Dedifferentiated amniotic fluid mesenchymal stem cell (primary cell): ENCODE measurements around the gene FAM53A.
A peak's percentile ranks its signal among the peaks of the same experiment; 100 is the strongest.

Experiments used
- DNase-seq: peaks from one replicate; pipeline ENCODE4 v3.0.0-alpha.2; 2016; ENCODE audit errors: extremely low spot score

Gene FAM53A

DNA sequence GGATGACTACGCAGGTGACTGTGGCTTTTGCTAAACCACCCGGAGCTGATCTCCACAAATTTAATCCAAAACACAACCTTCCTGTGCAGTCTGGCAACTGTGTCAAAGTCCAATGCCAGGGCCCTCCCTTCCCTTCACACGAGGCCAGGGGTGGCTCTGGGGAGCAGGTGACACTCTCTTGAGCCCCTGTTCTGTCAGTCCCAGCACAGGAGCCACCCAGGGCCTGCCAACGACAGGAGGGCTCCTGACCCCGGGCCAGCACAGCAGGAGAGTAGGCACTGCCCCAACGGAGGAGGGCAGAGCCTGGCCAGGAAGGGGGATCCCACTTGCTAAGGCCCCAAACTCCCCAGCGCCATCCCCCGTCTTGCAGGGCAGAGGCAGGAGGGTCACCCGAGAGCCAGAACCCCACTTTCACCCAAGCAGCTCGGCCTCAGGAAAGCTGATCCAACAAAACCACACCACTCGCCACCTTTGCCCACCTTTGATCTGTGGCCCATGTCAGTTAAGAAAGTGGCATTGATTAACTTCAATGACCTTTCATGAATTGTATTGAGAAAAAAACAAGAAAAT lies 44.7 kb downstream of the FAM53A start:
- no peak for DNase-seq

DNA sequence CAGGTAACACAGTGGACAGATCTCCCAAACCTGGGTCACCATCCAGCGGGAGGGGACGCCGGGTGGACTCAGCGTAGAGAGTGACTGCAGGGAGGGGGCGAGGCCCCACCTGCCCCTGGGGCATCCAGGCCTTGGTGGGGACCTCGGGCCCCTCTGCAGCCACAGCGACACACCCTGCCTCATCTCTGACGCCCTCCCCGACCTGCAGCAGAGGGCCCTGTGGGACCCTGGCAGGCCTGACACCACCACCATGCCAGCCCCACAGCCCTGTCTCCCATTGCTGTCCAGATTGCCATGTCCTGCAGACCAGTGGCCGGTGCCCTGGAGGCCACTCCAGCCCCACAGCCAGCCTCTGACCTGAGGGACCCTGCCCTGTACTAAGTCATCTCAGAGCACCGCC lies 45.2 kb downstream of the FAM53A start:
- no peak for DNase-seq

DNA sequence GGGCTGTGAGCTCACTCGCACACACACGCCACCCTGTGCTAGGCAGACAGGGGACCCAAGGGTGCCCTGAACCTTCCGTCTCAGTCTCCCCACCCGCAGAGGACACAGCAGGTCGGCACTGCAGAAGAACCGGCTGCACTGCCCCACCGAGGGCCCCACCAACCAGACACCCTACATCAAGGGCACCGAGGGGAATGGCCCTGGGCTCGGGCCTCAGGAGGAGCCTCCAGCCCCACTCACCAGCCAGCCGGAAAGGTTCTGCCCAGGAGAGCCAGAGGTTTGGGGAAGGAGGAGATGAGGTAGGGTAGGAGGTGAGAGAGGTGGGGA lies 45.9 kb downstream of the FAM53A start:
- DNase-seq: no peak

DNA sequence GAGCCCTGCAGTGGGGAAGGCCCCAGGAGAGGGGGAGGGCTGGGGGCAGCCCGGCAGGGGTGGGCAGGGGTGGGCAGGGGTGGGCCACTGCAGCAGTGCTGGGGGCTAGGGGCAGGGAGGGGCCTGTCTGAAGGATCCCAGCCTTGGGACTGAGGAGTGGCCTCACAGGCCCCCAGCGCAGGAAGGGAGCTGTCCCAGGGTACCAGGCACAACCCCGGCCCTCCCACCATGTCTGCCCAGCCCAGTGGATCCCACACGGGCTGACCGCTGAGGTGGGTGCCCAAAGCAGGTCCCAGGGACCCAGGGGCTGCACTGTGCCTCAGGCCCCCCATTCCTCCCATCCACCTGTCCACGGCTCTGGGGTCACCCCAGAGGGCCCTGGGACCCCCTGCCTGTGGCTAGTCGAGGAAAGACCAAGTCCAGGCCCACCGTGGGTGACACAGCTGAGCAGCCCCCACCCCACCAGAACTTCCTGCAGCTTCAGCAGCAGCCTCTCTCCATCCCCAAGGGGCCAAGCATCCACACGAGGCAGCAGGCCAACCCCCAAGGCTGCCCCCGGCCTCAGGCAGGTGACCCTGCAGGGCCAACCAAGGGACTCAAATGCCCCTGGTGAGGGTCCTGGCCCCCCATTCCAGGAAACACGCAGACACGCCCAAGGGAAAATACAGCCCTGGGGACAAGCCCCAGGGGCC lies 46.4 kb downstream of the FAM53A start:
- no peak for DNase-seq

DNA sequence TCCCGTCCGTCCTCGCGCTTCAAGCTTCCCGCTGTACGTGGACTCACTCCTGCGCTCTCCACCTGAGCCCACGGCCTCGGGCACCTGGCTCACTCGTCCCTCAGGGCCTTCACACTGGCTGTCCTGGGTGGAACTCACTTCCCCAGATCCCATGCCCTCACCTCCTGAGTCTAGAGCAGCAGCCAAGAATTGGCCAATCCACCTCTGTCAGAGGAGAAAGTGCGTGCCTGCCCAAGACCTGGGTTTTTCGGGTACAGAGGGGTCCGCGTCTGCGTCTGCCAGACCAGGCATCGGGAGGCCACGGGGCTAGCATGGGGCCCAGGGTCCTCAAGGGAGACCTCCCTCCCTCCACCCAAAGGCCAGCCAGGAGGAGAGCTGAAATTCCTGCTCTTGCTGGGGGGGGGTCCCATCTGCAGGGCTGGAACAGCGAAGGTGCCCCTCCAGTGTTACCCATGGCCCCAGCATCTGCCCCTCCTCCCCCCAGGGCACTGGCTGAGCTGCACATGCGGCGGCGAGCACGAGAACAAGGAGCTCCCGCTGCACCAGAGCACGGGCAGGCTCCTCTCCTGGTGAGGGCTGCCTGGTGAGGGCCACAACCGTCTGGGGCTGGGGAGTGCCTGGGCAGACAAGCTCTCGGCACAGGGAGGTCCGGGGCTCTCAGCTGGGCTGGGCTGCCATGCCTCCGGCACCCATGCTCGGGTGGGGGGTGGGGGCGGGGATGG lies 47.5 kb downstream of the FAM53A start:
- DNase-seq: no peak

DNA sequence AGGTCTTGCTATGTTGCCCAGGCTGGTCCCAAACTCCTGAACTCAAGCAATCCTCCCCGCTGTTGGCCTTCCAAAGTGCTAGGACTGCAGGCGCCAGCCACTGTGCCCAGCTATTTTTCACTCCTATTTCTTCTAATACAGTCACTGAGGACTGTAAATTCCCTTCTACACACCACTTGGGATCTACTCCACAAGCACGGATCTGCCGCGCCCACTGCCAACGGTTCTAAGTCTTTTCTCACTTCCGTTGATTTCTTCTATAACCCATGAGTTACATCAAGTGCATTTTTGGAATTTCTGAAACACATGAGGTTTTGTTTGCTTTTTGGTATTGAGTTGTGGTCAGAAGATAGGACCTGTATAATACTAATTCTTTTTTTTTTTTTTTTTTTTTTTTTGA lies 48.6 kb downstream of the FAM53A start:
- DNase-seq: no peak

DNA sequence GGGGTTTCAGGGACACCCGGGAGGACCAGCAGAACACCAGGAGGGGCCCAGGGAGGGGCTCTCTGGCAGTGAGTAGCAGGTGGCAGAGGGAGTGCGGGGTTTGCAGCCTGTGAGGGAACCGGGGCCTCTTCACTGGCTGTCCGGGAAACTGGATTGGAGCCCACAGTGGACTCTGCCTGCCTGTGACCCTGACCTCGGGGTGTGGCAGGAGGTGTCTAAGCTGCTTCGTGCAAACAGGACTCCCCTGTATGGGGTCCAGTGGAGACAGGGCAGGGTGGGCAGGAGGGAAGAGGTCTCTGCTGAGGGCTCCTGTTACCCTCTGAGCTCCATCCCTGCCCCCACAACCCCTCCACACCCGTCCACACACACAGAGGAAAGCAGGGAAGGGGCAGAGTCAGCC lies 50.1 kb downstream of the FAM53A start:
- no peak for DNase-seq

DNA sequence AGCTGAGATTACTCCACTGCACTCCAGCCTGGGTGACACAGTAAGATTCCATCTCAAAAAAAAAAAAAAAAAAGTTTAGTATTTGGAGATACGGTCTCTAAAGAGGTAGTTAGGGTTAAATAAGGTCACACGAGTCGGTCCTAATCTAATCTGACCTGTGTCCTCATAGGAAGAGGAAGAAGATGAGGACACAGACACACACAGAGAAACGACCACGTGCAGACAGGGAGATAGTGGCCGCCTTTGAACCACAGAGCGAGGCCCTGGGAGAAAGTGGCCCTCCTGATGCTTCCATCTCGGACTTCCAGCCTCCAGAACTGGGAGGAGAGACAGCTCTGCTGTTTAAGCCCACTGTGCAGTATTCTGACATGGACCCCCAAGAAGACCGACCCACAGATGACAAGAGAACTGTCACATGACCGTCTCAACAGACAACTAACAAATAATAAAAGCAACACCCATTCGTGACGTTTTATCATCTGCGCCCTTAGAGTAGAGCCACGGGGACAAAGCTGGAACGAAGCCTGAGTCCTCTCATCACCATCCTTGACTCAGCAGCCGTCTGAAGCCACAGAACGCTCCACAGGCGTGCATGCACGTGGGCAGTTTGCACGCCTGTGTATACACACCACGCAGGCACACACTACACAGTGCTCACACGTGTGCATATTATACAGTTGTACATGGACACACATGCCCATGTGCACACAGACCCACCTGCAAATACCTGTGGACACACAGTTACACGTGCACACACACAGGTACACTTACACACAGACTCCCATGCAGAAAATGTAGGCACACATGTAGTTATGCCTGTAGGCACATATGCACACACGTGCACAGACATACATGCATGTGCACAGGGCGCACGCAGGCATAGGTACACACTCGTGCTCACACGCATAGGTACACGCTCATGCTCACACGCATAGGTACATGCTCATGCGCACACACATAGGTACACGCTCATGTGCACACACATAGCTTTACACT lies 51.7 kb downstream of the FAM53A start:
- no peak for DNase-seq

DNA sequence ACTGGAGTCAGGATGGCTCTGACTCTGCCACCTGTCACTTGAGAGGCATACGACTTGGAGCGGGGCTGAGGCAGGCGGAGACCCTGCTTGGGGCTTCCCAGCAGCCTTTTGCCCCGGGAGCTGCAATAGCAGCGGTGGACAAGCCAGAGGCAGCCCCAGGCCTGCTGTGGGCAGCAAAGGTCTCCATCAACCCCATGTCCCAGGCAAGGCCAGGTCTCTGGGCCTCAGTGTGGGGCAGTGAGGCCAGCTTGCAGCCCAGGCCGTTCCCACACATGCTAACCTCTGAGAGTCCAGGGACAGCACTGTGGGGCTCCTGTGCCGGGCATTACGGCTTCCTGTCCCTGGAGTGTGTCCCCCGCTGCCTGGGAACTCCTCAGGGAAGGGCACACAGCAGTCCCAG lies 53.0 kb downstream of the FAM53A start:
- no peak for DNase-seq

DNA sequence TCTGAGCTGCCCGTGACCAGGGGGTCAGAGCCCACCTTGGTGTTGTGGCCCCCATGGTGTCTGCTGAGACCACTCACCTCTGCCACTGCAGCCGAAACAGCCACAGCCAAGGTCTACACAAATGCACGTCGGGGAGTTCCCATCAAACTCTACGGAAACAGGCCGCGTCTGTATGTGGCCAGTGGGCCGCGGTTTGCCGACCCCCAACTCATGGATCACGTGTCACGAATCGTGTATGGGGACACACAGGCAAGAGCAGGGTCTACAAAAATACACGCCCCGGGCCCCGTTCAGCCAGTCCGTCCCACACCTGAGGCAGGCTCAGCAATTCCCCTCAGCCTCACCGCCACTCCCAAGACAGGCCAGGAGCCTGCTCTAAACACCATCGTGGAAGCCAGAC lies 53.8 kb downstream of the FAM53A start:
- DNase-seq: no peak

DNA sequence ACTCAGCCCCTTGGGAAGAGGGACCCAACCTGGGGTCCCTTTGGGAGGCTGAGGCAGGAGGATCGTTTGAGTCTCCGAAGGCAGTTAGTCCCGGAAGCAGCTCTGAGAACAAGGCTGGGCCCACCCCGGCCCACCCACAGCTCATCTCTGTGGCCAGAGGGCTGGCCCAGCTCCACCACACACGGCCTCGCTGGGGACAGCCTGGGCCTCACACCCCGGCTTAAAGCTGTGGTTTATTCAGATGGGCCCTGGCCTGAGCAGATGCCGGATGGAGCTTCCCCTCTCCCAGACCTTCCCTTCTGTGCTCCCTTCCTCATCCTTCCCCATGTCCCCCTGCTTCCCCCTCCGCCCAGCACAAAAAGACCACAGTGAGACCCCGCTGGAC lies 54.4 kb downstream of the FAM53A start:
- no peak for DNase-seq

DNA sequence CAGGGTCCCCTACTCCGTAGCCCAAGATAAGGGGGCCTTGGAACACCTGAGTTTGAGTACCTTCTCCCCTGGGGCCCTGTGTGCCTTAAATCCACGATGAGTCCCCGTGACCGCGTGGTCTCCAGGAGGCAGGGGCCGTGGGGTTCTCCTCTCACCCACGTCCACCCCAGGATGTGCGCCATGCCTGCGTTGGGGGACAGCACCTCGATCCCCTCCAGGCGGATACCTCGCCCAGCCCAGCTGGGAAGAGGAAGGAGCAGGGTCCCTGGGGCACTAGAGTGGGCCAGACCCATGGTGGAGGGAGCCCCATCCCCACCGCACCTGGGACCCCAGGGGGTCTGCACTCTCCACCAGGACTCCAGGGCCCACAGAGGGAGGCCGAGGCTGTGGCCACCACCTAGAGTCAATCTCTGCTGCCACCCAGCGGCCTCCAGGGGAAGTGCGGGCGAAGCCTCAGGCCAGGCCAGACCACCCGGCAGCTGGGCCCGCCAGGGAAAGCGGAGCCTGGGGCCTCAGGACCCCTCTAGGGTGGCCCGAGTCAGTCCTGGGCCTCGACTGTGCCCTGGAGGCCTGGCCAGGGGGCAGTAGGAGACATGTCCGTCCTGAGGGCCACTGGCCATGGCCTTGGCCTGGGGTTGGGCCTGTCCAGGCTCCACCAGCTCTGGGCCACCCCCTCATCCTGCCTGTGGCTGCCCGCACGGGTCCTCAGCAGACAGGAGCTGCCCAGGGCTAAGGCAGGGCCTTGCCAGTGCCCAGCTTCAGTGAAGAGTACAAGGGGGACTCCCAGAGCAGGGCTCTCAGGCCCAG lies 55.0 kb downstream of the FAM53A start:
- DNase-seq: peak; percentile 34

DNA sequence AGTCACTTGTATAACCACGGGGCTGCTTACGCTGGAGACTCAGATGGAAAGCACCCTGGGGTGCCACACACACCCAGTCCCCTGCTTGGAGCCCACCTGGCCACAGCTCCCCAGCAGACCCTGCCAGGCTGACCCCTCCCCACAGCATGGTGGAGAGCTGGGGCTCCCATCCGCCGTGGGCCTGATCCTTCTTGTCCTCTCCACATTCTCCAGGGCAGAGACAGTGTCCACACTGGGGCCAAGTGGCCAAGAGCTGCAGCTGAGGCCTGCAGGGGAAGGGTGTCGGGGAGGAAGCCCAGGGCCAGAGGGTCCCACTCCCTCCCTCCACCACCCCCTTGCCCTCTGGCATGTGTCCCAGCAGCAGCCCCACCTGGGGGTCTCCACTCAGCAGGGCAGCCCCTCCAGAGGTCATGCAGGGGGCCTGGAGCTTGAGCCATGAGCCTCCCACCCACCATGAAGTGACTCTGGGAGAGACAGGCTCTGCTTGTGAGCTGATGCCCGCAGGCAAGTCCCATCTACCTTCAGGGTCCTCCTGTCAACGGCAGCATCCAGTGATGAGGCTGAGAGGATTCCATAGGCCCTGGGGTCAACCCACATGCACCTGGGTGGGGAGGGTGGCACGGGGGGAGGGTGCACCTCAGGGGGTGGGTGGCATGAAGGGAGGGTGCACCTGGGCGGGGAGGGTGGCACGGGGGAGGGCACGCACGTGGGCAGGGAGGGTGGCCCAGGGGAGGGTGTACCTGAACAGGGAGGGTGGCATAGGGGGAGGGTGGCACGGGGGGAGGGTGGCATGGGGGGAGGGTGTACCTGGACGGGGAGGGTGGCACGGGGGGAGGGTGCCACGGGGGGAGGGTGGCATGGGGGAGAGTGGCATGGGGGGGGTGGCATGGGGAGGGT lies 56.4 kb downstream of the FAM53A start:
- no peak for DNase-seq

DNA sequence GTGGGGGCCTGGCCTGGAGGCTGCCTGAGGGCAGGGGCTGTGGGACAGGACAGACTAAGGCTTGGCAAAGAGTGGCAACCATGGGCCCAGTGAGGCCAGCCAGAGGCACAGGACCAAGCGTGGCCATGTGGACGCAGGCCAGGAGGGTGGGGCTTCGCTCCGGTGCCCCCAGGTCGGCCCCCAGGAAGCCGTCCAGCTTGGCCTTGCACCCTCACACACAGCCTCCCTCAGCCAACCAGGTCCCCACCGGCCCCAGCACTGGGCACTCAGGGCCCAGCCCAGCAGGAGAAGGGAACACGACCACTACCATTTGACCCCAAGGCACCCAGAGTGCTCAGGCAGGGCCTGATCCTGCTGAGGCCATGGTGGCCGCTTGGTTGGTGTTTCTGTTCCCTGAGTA lies 57.2 kb downstream of the FAM53A start:
- no peak for DNase-seq

DNA sequence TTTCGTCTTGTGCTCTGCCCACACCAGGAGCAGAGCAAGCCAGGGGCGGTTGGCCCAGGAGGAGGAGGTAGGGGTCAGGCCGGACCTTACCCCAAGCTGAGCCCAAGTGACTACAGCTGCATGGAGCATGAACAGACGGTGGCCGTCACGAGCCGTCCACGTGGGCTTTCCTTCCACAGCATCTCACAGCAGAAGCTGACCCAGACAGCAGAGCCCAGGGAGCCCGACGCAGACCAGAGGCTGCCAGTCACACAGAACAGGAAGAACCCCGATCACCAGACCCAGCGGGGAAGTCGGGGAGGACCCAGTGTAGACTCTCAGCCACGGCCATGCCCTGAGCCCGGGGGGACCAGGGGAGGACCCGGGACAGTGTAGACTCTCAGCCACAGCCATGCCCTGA lies 58.0 kb downstream of the FAM53A start:
- no peak for DNase-seq

DNA sequence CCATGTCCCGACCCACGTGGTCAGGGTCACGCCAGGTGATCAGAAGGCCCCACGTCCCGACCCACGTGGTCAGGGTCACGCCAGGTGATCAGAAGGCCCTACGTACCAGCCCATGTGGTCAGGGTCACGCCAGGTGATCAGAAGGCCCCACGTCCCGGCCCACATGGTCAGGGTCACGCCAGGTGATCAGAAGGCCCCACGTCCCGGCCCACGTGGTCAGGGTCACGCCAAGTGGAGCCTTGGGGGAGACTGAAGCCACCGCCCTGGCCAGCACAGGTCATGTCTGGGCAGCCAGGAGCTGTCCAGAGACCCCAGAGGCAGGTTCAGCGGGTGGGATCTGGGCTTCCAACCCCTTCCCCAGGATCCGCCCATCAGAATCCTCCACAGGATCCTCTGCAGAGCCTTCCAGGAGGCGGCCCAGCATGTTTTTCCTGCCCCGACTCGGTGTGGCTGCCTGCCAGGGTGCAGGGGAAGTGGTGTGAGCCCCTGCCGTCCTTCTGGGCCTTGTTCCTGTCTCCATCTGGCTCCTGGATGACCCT lies 58.4 kb downstream of the FAM53A start:
- DNase-seq: no peak

DNA sequence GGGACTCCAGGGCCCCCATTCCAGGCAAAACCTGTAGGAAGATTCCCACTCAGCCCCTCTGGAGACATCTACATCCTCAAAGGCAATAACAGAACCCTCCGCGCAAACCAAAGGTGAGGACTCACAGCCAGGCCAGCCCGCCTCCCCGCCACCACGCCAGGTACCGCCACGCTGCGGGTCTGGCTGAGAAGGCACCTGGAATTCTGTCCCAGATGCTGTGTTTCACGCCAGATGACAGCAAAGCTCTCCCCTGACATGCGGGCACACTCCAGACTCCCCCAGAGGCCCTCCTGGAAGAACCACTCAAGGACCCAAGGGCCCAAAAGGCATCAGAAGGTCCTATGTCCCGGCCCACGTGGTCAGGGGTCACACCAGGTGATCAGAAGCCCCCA lies 59.6 kb downstream of the FAM53A start:
- DNase-seq: no peak

DNA sequence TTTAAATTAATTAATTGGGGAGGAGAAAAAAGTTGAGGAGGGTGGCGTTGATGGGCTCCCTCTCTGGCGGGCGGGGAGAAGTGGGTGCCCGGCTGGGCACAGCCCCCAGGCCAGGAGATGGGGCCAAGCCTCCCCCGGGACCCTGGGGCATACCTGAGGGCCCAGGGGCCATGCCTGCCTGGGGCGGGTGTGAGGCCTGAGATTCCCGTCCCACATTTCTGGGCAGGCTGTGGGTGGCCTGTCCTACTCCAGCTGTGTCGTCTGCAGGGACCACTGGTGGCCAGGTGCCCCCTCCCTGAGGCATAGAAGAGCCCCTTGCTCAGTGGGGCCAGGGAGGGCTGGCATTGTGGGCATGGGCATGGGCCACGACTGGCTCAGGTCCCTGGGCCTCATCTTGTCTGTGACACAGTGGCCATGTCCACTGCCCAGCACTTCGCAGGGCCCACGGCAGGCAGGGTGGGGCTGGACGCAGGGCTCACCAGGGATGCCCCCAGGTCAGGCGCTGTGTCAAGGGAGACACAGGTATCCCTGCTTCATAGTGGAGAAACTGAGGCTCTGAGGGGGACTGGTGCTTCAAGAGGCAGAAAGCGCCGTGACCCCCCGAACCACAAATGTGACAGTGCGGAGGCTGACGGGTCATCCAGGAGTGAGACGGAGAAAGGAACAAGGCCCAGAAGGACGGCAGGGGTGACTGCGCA lies 60.1 kb downstream of the FAM53A start:
- DNase-seq: no peak

DNA sequence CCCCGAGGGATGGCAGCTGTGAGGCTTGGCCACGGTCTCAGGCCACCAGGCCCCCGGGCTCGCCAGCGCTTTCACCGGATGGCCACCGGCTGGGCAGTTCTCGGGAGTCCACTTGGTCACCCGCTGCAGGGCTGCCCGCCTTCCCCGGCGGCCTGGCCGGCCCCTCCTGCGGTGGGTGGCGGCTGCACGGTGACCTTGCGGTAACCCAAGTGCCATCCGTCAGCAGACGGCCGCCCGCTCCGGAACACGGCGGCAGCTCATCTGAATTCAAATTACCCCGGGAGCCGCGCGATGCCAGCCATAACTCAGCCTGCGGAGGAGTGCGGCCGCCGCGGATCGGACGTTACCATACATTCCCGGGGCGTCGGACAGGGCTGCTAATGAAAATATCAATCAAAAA lies 60.7 kb downstream of the FAM53A start:
- DNase-seq: no peak

DNA sequence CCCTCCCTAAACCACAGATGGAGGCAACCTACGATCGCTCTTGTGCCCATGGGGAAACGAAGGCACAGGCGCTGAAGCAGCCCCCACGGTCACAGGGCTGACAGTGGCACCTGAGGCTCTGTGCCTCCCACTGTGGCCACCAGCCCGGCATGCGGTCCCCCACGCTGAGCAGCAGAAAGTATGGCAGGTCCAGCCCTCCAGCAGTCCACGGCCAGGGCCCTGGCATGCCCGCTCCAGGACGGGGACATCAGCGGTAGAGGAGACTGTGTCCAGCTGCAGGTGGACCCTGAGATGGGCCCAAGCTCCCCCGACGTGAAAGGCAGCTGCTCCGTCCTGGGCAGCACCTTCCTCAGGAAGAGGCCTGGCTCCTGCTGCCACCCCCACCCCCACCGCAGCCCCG lies 61.2 kb downstream of the FAM53A start:
- DNase-seq: no peak
